ENCODE results near the gene FAAH.

The FAAH gene

DNA sequence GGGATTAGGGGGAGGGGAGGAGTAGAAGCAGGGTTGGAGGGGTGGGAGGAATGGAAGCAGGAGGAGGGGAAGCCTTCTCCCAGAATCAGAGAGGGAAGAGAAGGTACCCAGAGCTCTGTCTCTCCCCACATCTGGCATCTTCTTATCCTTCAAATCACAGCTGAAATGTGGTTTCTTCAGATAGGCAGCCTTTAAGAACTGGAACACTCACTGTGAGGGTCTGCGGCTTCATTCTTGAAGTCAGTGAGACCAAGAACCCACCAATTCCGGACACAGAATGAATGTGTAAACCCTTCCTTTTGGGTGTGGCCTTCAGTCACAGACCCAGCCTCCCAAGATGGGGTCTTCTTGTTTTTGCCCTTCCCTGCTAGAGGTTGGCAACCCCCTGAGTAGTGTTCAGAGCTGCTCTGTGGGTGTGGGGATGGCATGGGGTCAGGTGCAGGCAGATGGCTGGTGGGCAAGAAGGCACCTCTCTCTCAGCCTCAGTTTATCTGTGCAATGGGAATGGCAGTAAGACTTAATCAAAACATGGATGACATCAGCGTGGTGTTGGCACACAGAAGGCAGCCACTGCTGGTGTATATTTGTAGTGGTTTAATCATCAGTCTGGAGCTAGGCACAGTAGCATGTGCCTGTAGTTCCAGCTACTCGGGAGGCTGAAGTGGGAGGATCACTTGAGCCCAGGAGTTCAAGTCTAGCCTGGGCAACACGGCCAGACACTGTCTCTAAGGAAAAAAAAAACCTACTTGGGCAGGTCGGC lies 7.2 kb downstream of the FAAH start:
- no peak for DNase-seq

- no peak for DNase-seq
Measured at GRCh38 chr1:46401964-46402626, 8.0 kb downstream of the FAAH start.

- DNase-seq = no peak
Measured at GRCh38 chr1:46403916-46404315, 9.8 kb downstream of the FAAH start.

DNA sequence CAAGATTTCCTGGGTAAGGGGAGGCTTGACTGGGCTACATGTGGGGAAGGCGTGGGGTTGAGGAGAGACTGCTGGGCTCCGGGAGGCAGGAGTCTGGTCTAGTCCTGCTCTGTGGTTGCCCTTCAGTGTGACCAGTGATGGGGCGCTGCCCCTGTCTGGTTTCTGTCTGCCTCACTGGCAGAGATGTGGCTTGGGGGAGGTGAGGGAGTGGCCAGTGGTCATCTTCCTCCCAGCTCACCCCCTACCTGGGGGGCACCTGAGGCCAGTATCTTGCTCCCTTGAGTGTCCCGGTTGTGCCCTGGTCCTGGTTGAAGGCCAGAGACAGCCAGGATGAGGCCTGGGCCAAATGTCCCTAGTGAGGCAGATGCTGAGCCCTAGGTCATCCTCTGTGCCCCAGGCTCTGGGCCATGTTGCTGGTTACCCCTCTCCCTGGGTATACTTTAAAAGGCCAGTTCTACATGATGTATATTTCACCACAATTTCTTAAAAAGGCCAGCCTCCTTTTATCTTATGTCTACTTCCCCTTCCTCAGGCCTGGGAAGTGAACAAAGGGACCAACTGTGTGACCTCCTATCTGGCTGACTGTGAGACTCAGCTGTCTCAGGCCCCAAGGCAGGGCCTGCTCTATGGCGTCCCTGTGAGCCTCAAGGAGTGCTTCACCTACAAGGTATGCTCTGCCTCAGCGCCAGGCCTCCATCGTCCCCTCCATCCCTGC lies 10.5 kb downstream of the FAAH start:
- no peak for DNase-seq

DNA sequence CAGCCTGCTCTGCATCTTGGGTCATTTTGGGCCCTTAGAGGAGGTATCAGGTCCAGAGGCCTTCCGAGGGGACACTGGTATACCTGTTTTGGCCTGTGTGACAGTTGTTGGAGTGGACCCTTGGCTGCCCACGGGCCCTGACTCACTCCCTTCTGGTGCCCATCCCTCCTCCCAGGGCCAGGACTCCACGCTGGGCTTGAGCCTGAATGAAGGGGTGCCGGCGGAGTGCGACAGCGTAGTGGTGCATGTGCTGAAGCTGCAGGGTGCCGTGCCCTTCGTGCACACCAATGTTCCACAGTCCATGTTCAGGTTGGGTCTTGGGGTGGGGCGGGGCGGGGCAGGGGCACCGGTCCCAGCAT lies 11.1 kb downstream of the FAAH start:
- no peak for DNase-seq

- no peak for DNase-seq
Measured at GRCh38 chr1:46405724-46406123, 11.6 kb downstream of the FAAH start.

GRCh38 chr1:46406881-46407608 lies 12.9 kb downstream of the FAAH start:
- no peak for DNase-seq

- no peak for DNase-seq
Measured at GRCh38 chr1:46407636-46408035, 13.5 kb downstream of the FAAH start.

- DNase-seq = no peak
Measured at GRCh38 chr1:46408356-46409062, 14.4 kb downstream of the FAAH start.

- DNase-seq = no peak
Measured at GRCh38 chr1:46409063-46409372, 14.9 kb downstream of the FAAH start.

DNA sequence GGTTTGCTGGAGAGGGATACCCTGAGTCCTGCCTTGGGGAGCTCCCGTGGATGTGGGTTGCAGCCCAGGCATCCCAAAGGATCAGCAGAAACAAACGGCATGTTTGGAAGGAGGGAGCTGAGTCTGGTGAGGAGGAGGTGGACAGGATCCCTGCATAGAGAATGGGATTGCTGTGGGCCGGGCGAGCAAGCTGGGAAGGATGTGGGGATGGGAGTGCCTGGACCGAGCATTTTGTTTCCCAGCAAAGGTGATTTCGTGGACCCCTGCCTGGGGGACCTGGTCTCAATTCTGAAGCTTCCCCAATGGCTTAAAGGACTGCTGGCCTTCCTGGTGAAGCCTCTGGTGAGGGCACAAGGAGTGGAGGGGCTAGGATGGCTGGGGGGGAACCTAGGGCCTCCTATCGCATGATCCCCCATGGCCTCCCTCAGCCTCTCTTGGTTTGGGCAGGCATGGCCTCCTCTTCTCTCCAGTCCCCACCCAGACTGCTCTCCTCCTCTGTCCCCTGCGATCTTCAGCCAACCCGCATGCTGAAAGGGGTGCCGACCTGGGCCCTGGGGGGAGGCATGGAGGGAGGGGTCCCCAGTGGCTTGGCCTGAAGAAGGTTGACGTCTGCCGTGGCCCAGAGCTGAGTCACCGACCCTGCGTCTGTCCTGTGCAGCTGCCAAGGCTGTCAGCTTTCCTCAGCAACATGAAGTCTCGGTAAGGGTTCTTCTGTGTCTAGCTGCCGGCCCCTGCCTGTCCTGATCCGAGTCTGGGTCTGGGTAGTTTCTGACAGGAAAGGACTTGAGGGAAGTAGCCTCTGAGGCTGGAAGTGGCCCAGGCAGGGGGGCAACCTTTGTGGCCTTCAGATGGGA lies 16.3 kb downstream of the FAAH start:
- no peak for DNase-seq

DNA sequence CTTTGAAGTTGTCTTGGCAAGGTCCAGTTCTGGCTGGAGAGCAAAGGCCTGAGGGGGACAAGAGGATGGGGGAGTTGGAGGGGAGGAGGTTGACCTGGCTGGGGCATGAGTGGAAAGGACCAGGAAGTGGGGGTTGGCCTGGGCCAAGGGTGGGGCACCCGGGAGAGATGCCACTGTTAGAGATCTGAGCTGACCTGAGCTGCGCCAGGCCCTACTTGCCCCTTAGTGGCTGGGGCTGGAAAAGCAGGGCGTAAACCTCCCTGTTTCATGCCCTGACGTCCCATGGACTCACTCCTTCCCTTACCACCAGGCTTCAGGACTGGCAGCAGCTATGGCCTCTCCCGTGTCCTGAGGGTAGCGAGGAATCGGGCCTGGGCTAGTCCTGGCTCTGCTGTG lies 16.9 kb downstream of the FAAH start:
- no peak for DNase-seq

DNA sequence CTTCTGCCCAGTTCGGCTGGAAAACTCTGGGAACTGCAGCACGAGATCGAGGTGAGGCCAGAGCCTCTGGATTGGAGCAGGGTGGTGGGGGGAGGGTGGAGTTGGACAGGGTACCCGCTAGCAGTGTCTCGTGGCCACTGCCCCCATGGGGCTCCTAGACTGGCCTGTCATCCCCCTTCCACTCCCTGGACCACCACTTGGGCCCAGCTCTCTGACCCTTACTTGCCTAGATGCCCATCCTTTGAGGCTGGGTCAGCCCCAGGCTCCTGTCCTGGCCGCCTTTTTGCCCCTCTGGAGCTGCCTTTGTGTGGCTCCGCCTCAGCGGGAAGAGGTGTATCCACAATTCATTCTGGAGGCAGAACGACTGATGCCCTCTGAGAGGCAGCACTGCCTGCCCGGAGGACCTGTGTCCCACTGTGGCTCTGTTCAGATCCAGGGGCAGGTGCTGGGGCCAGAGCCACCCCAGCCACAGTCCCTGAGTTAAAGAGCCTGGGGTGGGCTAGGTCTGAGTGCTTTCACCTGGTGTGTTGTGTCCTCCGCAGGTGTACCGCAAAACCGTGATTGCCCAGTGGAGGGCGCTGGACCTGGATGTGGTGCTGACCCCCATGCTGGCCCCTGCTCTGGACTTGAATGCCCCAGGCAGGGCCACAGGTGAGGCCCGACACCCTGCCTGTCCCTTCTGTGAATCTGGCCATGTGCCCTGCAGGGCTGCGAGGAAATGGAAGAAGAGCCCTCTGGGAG lies 17.7 kb downstream of the FAAH start:
- no peak for DNase-seq

- DNase-seq = no peak
Measured at GRCh38 chr1:46412893-46413595, 18.9 kb downstream of the FAAH start.

DNA sequence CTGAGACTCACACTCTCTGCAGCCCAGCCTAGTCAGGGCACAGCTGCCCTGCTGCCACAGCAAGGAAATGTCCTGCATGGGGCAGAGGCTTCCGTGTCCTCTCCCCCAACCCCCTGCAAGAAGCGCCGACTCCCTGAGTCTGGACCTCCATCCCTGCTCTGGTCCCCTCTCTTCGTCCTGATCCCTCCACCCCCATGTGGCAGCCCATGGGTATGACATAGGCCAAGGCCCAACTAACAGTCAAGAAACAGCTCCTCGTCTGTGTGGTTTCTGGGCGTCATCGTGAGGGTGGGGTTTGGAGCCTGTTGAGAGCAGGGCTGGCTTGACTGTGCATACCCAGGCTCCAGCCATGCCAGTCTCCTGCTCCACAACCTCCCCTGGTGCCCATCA lies 19.5 kb downstream of the FAAH start:
- DNase-seq = no peak

- no peak for DNase-seq
Measured at GRCh38 chr1:46415514-46415913, 21.4 kb downstream of the FAAH start.

- DNase-seq = no peak
Measured at GRCh38 chr1:46418976-46419375, 24.9 kb downstream of the FAAH start.

GRCh38 chr1:46420533-46420915 lies 26.4 kb downstream of the FAAH start:
- no peak for DNase-seq

- DNase-seq = no peak
Measured at GRCh38 chr1:46421739-46422138, 27.6 kb downstream of the FAAH start.

DNA sequence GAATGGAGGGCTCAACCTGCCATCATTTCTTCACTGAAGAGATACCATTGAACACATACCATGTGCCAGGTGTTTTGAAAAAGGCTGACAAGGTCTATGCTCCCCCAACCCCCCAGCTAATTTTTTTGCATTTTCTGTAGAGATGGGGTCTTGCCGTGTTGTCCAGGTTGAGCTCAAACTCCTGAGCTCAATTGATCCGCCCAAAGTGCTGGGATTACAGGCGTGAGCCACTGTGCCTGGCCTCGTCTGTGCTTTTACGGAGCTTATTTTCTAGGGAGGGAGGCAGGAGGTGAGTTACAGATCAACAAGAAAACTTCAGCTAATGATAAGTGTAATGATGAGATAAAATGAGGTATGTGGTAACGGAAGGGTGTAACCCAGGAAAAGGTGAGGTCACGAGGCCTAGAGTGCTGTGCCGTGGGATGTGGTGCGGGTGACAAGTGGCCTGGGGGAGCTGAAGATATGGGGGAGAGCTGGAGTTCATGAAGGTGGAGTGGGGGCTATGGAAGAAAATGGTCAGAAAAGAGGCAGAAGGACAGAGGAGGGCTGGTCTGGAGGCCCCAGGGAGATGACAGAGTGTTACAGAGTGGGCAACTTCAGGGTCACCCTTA lies 28.2 kb downstream of the FAAH start:
- DNase-seq = no peak

Data from activated naive CD4-positive, alpha-beta T cell treated with anti-CD3 and anti-CD28 coated beads, Interleukin-2, amount 50 U/mL, for 16 hours (primary cell).